ENCODE results near the gene TIMD4. TPM values are rescaled to one million over a fixed set of nuclear protein-coding genes. Genes with fewer than 3 reads are reported as not detected.

TIMD4 gene
- total RNA-seq (under 1 TPM in 2 of 4 donors, not detected in 2; 0.16 to 0.21 TPM), polyA plus RNA-seq (under 1 TPM in 2 of 3 donors, not detected in 1; 0.03 to 0.08 TPM)
- long read RNA-seq, donor 1: 0 reads
- long read RNA-seq, donor 2: 0 reads

DNA sequence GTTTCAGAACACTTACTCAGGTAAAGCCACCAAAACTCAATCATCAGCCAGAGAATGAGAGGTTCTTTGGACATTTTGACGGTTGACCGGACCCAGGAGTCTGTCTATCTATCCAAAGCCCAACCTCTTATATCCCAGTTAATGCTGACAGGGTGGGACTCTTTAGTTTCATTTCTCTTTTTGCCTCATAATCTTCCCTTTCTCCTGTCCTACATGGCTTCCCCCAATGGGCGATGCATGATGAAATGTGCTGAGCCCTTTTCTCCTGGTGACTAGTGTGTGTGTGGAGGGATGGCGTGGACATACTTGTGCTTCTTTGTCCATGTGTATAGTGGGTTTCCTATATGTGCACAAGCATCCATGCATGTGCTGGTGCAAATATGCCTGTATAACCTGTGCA, at the start of gene TIMD4:
Gene TIMD4 (minus strand): TSS at position 102 of the 400 bp plus-strand sequence. CDS start 28 bp downstream, at position 74.
- TF ChIP-seq, protein P1, sequence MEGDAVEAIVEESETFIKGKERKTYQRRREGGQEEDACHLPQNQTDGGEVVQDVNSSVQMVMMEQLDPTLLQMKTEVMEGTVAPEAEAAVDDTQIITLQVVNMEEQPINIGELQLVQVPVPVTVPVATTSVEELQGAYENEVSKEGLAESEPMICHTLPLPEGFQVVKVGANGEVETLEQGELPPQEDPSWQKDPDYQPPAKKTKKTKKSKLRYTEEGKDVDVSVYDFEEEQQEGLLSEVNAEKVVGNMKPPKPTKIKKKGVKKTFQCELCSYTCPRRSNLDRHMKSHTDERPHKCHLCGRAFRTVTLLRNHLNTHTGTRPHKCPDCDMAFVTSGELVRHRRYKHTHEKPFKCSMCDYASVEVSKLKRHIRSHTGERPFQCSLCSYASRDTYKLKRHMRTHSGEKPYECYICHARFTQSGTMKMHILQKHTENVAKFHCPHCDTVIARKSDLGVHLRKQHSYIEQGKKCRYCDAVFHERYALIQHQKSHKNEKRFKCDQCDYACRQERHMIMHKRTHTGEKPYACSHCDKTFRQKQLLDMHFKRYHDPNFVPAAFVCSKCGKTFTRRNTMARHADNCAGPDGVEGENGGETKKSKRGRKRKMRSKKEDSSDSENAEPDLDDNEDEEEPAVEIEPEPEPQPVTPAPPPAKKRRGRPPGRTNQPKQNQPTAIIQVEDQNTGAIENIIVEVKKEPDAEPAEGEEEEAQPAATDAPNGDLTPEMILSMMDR (IDR thresholded peaks at IDR 0.05): no peak
- no peak within 1 kb of the TSS for H3K4me3 ChIP-seq
- no peak within 1 kb of the TSS for H3K27ac ChIP-seq
- H3K9me3 ChIP-seq: peaks cover 5% of the 10 kb centered on the region
- intact Hi-C loops (cut with DNase I): no loop called here
- no peaks in the 10 kb centered on the region for H3K4me1 ChIP-seq
- H3K27me3 ChIP-seq (ENCODE audit: insufficient read depth in 3 of 3, low read length in 2 of 3): peaks cover 0 to 2% (median 0%) of the 10 kb centered on the region in 3 donors
- 88 to 98% (median 93%) methylated on average over 4 of the region's 4 CpGs for WGBS, 3 donors
- ATAC-seq (no peak), DNase-seq (no peak)
- no peaks in the 10 kb centered on the region for H3K36me3 ChIP-seq (ENCODE audit: insufficient read depth in 1 of 2, low read depth in 1 of 2)

DNA sequence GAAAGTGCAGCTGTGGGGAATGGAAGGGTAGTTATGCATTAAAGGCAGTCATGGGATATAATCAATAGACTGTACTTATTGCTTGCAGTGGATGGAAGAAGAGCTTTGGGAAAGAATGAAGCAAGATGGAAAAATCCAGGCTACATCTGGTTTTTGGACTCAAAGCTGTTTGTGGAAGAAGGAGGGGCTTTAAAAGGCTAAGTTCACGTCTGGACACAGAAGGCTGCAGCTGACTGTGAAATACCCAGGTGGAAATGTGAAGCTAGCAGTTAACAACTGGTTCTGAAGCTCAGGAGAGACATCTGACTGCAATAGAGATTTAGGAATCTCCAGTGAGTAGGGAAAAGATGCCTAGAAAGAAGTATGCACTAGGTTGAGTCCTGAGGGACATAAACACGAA, 43.2 kb upstream of the TIMD4 start:
- no peak for ATAC-seq
- Histone ChIP-seq H3K4me3 (no peak overlapping the region), H3K9me3 (no peaks in the 10 kb centered on the region), H3K27me3 (ENCODE audit: insufficient read depth in 3 of 3, low read length in 2 of 3) (no peaks in the 10 kb centered on the region), H3K36me3 (ENCODE audit: insufficient read depth in 1 of 2, low read depth in 1 of 2) (no peaks in the 10 kb centered on the region), H3K27ac (no peak overlapping the region), H3K4me1 (no peaks in the 10 kb centered on the region)
- TF ChIP-seq, protein P1 (IDR thresholded peaks at IDR 0.05): no peak
- intact Hi-C loops (cut with DNase I): no loop called here
- DNase-seq: no peak
- 35 to 46% (median 42%) methylated on average over 2 of the region's 2 CpGs for WGBS, 3 donors

DNA sequence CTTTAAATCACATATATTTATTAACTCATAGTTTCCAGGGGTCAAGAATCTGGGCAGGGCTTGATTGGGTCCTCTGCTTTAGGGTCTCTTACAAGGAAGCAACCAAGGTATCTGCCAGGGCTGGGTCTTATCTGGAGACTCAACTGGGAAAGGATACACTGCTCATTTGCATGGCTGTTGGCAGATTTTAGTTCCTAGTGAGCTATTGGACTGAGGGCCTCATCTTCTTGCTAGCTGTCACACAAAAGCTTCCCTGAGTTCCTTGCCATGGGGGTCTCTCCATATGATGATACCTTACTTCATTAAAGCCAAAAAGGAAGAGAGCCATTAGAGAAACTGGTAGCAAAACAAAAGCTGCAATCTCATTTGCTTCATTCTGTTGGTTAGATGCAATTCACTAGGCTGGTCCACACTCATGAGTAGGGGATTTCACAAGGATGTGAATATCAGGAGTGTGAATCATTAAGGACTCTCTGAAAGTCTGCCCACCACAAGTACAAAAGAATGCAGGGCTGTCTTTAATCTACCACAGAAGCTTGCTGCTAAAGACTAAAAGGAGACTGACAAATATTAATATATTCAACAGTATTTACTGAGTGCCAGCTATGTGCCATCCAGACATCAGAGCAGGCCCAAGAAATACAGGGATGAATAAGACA, 42.0 kb upstream of the TIMD4 start:
- H3K27ac ChIP-seq: no peak overlapping the region
- intact Hi-C loops (cut with DNase I): no loop called here
- no peak for DNase-seq
- no peak for ATAC-seq
- TF ChIP-seq, protein P1 (IDR thresholded peaks at IDR 0.05): no peak
- H3K36me3 ChIP-seq (ENCODE audit: insufficient read depth in 1 of 2, low read depth in 1 of 2): no peaks in the 10 kb centered on the region
- H3K4me1 ChIP-seq: no peaks in the 10 kb centered on the region
- H3K27me3 ChIP-seq (ENCODE audit: insufficient read depth in 3 of 3, low read length in 2 of 3): no peaks in the 10 kb centered on the region
- peaks cover 7% of the 10 kb centered on the region for H3K9me3 ChIP-seq
- H3K4me3 ChIP-seq: no peak overlapping the region

DNA sequence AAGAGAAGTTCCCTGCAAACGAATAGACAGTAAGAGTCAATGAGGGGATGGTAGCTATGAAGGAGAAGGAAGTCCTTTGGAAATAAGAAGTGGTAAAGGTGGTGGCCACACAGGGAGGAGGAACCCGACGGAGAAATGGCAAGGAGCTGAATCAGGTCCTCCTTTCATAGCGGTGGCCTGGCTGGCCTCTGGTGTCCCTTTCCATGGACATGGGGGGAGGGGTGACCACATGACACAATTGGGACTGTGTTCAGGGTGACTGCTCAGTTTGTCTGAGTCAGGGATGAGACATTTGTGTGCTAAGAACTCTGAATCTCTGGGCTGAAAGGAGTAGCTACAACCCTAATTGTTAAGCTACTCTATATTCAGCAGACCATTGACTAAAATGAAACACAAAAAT, 28.7 kb upstream of the TIMD4 start:
- ATAC-seq (no peak), DNase-seq (no peak)
- intact Hi-C loops (cut with DNase I): no loop called here
- WGBS, 3 donors: 84 to 87% (median 85%) methylated on average over 4 of the region's 4 CpGs
- Histone ChIP-seq H3K9me3 (no peaks in the 10 kb centered on the region), H3K4me1 (no peaks in the 10 kb centered on the region), H3K27me3 (ENCODE audit: insufficient read depth in 3 of 3, low read length in 2 of 3) (no peaks in the 10 kb centered on the region), H3K36me3 (ENCODE audit: insufficient read depth in 1 of 2, low read depth in 1 of 2) (no peaks in the 10 kb centered on the region), H3K4me3 (no peak overlapping the region), H3K27ac (no peak overlapping the region)
- TF ChIP-seq, protein P1 (IDR thresholded peaks at IDR 0.05): no peak

DNA sequence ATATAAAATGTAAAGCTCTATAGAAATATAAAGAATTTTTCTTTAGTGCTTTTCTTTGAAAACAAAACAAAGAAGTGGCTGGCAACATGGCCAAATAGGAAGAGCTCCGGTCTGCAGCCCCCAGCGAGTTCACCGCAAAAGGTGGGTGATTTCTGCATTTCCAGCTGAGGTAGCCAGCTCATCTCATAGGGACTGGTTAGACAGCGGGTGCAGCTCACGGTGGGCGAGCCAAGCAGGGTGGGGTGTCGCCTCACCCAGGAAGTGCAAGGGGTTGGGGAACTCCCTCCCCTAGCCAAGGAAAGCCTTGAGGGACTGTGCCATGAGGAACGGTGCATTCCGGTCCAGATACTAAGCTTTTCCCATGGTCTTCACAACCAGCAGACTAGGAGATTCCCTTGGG, 21.0 kb upstream of the TIMD4 start:
- intact Hi-C loops (cut with DNase I): no loop called here
- Histone ChIP-seq H3K4me1 (no peaks in the 10 kb centered on the region), H3K4me3 (no peak overlapping the region), H3K36me3 (ENCODE audit: insufficient read depth in 1 of 2, low read depth in 1 of 2) (no peaks in the 10 kb centered on the region), H3K27me3 (ENCODE audit: insufficient read depth in 3 of 3, low read length in 2 of 3) (no peaks in the 10 kb centered on the region), H3K27ac (no peak overlapping the region), H3K9me3 (no peaks in the 10 kb centered on the region)
- DNase-seq (no peak), ATAC-seq (no peak)
- TF ChIP-seq, protein P1 (IDR thresholded peaks at IDR 0.05): no peak
- WGBS, 3 donors: 87 to 93% (median 90%) methylated on average over 9 of the region's 9 CpGs
